GM23248 (cell line): ENCODE results near the gene CREB5.

ENCODE experiments used
- EZH2 ChIP-seq: fragments of 200-600 bp; sonication (generic); IDR thresholded peaks from 2 replicates; pipeline ENCODE4 v1.6.1; 2018; ENCODE audit warnings: antibody characterized with exemption, mild to moderate bottlenecking; ENCODE audit not compliant: insufficient read depth, poor library complexity, severe bottlenecking
- EZH2phosphoT487 ChIP-seq: fragments of 200-600 bp; sonication (generic); IDR thresholded peaks from 2 replicates; pipeline ENCODE4 v1.6.1; 2018; ENCODE audit warnings: antibody characterized with exemption, moderate library complexity, mild to moderate bottlenecking, low read depth; ENCODE audit not compliant: insufficient read depth

- TF ChIP-seq EZH2 (no peak), EZH2phosphoT487 (no peak)
These were observed 22.2 kb downstream of the CREB5 start for GRCh38 chr7:28434510-28434909.
